HL-60 (cell line): Measurements from ENCODE around the gene MBTPS1.

Source experiments
- DNase-seq, 2 experiments: peaks; one replicate each; pipeline ENCODE4 v3.0.0-alpha.2; 2010 to 2020; ENCODE audit warnings: low read depth in 1 of 2, low spot score in 1 of 2
- H3K27ac ChIP-seq: fragments of 250-450 bp; sonication (Bioruptor Pico); replicated peaks from 2 replicates; pipeline ENCODE4 v1.5.1; 2020; ENCODE audit warnings: mild to moderate bottlenecking, moderate library complexity
- H3K27me3 ChIP-seq: fragments of 250-450 bp; sonication (Bioruptor Pico); 2 replicates; pipeline ENCODE4 v1.5.1; 2021; ENCODE audit warnings: mild to moderate bottlenecking, moderate library complexity; ENCODE audit not compliant: insufficient read depth, poor library complexity, severe bottlenecking
- H3K4me3 ChIP-seq: replicated peaks from 2 replicates; pipeline ENCODE4 v1.5.1; 2011; ENCODE audit warnings: mild to moderate bottlenecking, control low read depth, low read length; ENCODE audit not compliant: insufficient read depth
- CTCF ChIP-seq: IDR thresholded peaks from one replicate; pipeline ENCODE4 v1.5.1; 2011; ENCODE audit warnings: low read length, control low read depth, inconsistent platforms; ENCODE audit not compliant: insufficient read depth
- GABPA ChIP-seq: IDR thresholded peaks from 2 replicates; pipeline ENCODE4 v1.6.1; 2012; ENCODE audit warnings: low read depth
- POLR2AphosphoS5 ChIP-seq: IDR thresholded peaks from 2 replicates; pipeline ENCODE4 v1.6.1; 2012; ENCODE audit warnings: low read depth
- REST ChIP-seq: IDR thresholded peaks from 2 replicates; pipeline ENCODE4 v1.6.1; 2012; ENCODE audit warnings: low read depth; ENCODE audit not compliant: insufficient replicate concordance
- SPI1 ChIP-seq: IDR thresholded peaks from 2 replicates; pipeline ENCODE4 v1.6.1; 2012; ENCODE audit warnings: low read depth, mild to moderate bottlenecking, borderline replicate concordance

MBTPS1 gene

GRCh38 chr16:84068783-84069462, 47.8 kb downstream of the MBTPS1 start:
- no peak overlapping the region for H3K4me3 ChIP-seq
- no peak for DNase-seq
- no peak overlapping the region; the same call in 1 of the 2 replicates for H3K27ac ChIP-seq
- H3K27me3 ChIP-seq: no peaks in the 10 kb centered on the region
- no peak for TF ChIP-seq SPI1
- TF ChIP-seq POLR2AphosphoS5: no peak
- no peak for TF ChIP-seq GABPA

GRCh38 chr16:84068041-84068440, 48.7 kb downstream of the MBTPS1 start:
- no peak for DNase-seq
- Histone ChIP-seq H3K27me3 (no peaks in the 10 kb centered on the region), H3K4me3 (no peak overlapping the region), H3K27ac (no peak overlapping the region)
- TF ChIP-seq CTCF: no peak
- TF ChIP-seq POLR2AphosphoS5: no peak
- TF ChIP-seq SPI1: no peak
- no peak for TF ChIP-seq GABPA
- no peak for TF ChIP-seq REST

GRCh38 chr16:84067640-84068039, 49.1 kb downstream of the MBTPS1 start:
- DNase-seq: no peak
- Histone ChIP-seq H3K27me3 (no peaks in the 10 kb centered on the region), H3K27ac (no peak overlapping the region), H3K4me3 (no peak overlapping the region)
- TF ChIP-seq CTCF (no peak), POLR2AphosphoS5 (no peak), SPI1 (no peak), REST (no peak), GABPA (no peak)

GRCh38 chr16:84065536-84066132, 51.1 kb downstream of the MBTPS1 start:
- Histone ChIP-seq H3K27ac (no peak overlapping the region), H3K27me3 (no peaks in the 10 kb centered on the region), H3K4me3 (no peak overlapping the region)
- DNase-seq: peak in 1 of 2 experiments; percentile 55
- no peak for TF ChIP-seq SPI1
- TF ChIP-seq GABPA: no peak
- TF ChIP-seq CTCF: peak; percentile 63
- no peak for TF ChIP-seq REST
- no peak for TF ChIP-seq POLR2AphosphoS5
